Activated CD8-positive, alpha-beta T cell treated with anti-CD3 and anti-CD28 coated beads for 36 hours (primary cell): ENCODE data around the gene AP1G2. TPM values are rescaled to one million over a fixed set of nuclear protein-coding genes. Genes with fewer than 3 reads are reported as not detected.

Experiments used
- ATAC-seq: fragments of 200-7000 bp; cut with Tn5 transposase; one replicate; pipeline ENCODE4 v1.10.0; 2021; ENCODE audit warnings: mild to moderate bottlenecking, moderate library complexity
- CTCF ChIA-PET: fragments of 350-600 bp; sonication (Branson Sonifier 250); formaldehyde crosslinking; loops from one replicate; lab custom pipeline; 2021; ENCODE audit warnings: antibody characterized with exemption; lab: Charles Lee
- POLR2A ChIA-PET: fragments of 350-600 bp; sonication (Branson Sonifier 250); formaldehyde crosslinking; loops from one replicate; lab custom pipeline; 2021; ENCODE audit warnings: antibody characterized with exemption; lab: Charles Lee
- DNase-seq: peaks from one replicate; pipeline ENCODE4 v3.0.0-alpha.2; 2020
- H3K27ac Mint-ChIP-seq: one replicate; pipeline ENCODE4 v1.8.0; 2021; ENCODE audit warnings: mild to moderate bottlenecking, mixed read lengths
- H3K27me3 Mint-ChIP-seq: one replicate; pipeline ENCODE4 v1.8.0; 2021; ENCODE audit warnings: mixed read lengths
- H3K36me3 Mint-ChIP-seq: one replicate; pipeline ENCODE4 v1.8.0; 2021; ENCODE audit warnings: low read depth, mixed read lengths
- H3K4me1 Mint-ChIP-seq: one replicate; pipeline ENCODE4 v1.8.0; 2021; ENCODE audit warnings: low read depth, mixed read lengths
- H3K4me3 Mint-ChIP-seq: one replicate; pipeline ENCODE4 v1.8.0; 2021; ENCODE audit warnings: mild to moderate bottlenecking, moderate library complexity, mixed read lengths
- H3K9me3 Mint-ChIP-seq: one replicate; pipeline ENCODE4 v1.8.0; 2021; ENCODE audit warnings: mixed read lengths
- CTCF ChIP-seq: fragments of 200-600 bp; IDR thresholded peaks from one replicate; pipeline ENCODE4 v1.8.0; 2022; ENCODE audit warnings: antibody characterized with exemption, mild to moderate bottlenecking
- intact Hi-C: fragments of 100-400 bp; cut with micrococcal nuclease; formaldehyde crosslinking; loops from one replicate; pipeline ENCODE4 v1.10.0; 2022
- total RNA-seq, 2 experiments: library from RNA; stranded (reverse); gene quantifications; one replicate each; pipeline ENCODE4 v1.2.3, GENCODE V29; 2021

Gene AP1G2
- total RNA-seq, 2 experiments from 2014 or later: 146 to 155 TPM

GRCh38 chr14:23573384-23574015 is 5.9 kb upstream of the AP1G2 start:
- H3K9me3 Mint-ChIP-seq: no peaks in the 10 kb centered on the region
- no peak for TF ChIP-seq CTCF
- no peak for DNase-seq
- no peak for ATAC-seq
- ChIA-PET POLR2A (no interaction called here), CTCF (interaction anchor here (1.0 to 5.5 kb wide), 2 partner anchors 14 to 16 kb away, joined by 4 to 20 read pairs; no protein-coding TSS in a partner anchor)
- no peaks in the 10 kb centered on the region for H3K36me3 Mint-ChIP-seq
- peaks cover 14% of the 10 kb centered on the region for H3K4me1 Mint-ChIP-seq
- H3K27ac Mint-ChIP-seq: no peak overlapping the region
- H3K4me3 Mint-ChIP-seq: no peak overlapping the region
- peaks cover 35% of the 10 kb centered on the region for H3K27me3 Mint-ChIP-seq
- intact Hi-C loops: no loop called here

GRCh38 chr14:23572836-23573235 is 5.2 kb upstream of the AP1G2 start:
- Mint-ChIP-seq H3K36me3 (no peaks in the 10 kb centered on the region), H3K27me3 (peaks cover 32% of the 10 kb centered on the region), H3K4me3 (no peak overlapping the region), H3K4me1 (peaks cover 20% of the 10 kb centered on the region), H3K27ac (no peak overlapping the region), H3K9me3 (no peaks in the 10 kb centered on the region)
- no peak for ATAC-seq
- ChIA-PET CTCF (interaction anchor here (1.0 to 5.5 kb wide), 2 partner anchors 13 to 17 kb away, joined by 4 to 20 read pairs; no protein-coding TSS in a partner anchor), POLR2A (no interaction called here)
- intact Hi-C loops: no loop called here
- no peak for DNase-seq
- no peak for TF ChIP-seq CTCF

- H3K27me3 Mint-ChIP-seq: peaks cover 32% of the 10 kb centered on the region
- no peak for TF ChIP-seq CTCF
- H3K4me3 Mint-ChIP-seq: no peak overlapping the region
- no peak overlapping the region for H3K27ac Mint-ChIP-seq
- ChIA-PET CTCF (interaction anchor here (1.0 to 5.5 kb wide), 2 partner anchors 13 to 17 kb away, joined by 4 to 20 read pairs; no protein-coding TSS in a partner anchor), POLR2A (no interaction called here)
- ATAC-seq (no peak), DNase-seq (no peak)
- no peaks in the 10 kb centered on the region for H3K36me3 Mint-ChIP-seq
- H3K4me1 Mint-ChIP-seq: peaks cover 22% of the 10 kb centered on the region
- no peaks in the 10 kb centered on the region for H3K9me3 Mint-ChIP-seq
- intact Hi-C loops: no loop called here
Observed at GRCh38 chr14:23572524-23572828, 4.9 kb upstream of the AP1G2 start.

- CTCF ChIA-PET: interaction anchor here (5.5 kb wide), 1 partner anchor 18 kb away, joined by 20 read pairs; no protein-coding TSS in a partner anchor
- TF ChIP-seq CTCF: no peak
- H3K4me3 Mint-ChIP-seq: no peak overlapping the region
- no peaks in the 10 kb centered on the region for H3K9me3 Mint-ChIP-seq
- POLR2A ChIA-PET: no interaction called here
- no peaks in the 10 kb centered on the region for H3K36me3 Mint-ChIP-seq
- H3K4me1 Mint-ChIP-seq: peaks cover 20% of the 10 kb centered on the region
- no peak for DNase-seq
- H3K27me3 Mint-ChIP-seq: peaks cover 28% of the 10 kb centered on the region
- H3K27ac Mint-ChIP-seq: no peak overlapping the region
- ATAC-seq: no peak
- intact Hi-C loops: no loop called here
Observed at GRCh38 chr14:23571701-23572523, 4.3 kb upstream of the AP1G2 start.
